ENCODE measurements around the gene FGF14.

FGF14 gene

DNA sequence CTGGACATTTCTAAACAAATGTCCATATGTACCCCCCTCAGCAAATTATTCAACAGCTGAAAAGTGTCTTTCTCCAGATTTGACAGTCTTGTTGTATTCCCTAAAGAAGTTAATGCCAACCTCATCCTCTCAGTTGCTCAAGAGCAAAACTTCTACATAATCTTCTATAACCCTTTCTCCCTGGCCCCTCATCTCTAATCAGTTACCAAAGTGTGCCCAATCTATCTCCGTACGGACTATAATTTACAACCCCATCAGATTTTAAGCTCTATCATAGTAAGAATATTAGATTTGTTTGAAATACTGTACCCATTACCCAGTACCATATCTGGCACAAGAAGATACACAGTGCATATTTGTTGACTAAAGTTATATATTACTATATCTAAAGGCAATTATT lies 101.5 kb downstream of the FGF14 start:
- no peak overlapping the region for H3K27ac ChIP-seq (ENCODE audit: low read depth, low read length)
- H3K4me3 ChIP-seq (ENCODE audit: low read length) = no peak overlapping the region
- H4K20me1 ChIP-seq (ENCODE audit: control insufficient read depth, insufficient read depth, low read depth, low read length) = no peaks in the 10 kb centered on the region
- H3K79me2 ChIP-seq (ENCODE audit: control insufficient read depth, low read length) = no peaks in the 10 kb centered on the region
- no peaks in the 10 kb centered on the region for H3K9me2 ChIP-seq (replicated peaks; ENCODE audit: control insufficient read depth, low read length)
- no peaks in the 10 kb centered on the region for H3K36me3 ChIP-seq (ENCODE audit: control insufficient read depth, low read length)
- no peaks in the 10 kb centered on the region for H3K4me1 ChIP-seq (ENCODE audit: control insufficient read depth, low read length)
- TF ChIP-seq, protein P1, sequence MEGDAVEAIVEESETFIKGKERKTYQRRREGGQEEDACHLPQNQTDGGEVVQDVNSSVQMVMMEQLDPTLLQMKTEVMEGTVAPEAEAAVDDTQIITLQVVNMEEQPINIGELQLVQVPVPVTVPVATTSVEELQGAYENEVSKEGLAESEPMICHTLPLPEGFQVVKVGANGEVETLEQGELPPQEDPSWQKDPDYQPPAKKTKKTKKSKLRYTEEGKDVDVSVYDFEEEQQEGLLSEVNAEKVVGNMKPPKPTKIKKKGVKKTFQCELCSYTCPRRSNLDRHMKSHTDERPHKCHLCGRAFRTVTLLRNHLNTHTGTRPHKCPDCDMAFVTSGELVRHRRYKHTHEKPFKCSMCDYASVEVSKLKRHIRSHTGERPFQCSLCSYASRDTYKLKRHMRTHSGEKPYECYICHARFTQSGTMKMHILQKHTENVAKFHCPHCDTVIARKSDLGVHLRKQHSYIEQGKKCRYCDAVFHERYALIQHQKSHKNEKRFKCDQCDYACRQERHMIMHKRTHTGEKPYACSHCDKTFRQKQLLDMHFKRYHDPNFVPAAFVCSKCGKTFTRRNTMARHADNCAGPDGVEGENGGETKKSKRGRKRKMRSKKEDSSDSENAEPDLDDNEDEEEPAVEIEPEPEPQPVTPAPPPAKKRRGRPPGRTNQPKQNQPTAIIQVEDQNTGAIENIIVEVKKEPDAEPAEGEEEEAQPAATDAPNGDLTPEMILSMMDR (IDR thresholded peaks at IDR 0.05; ENCODE audit: low read depth, low read length, poor library complexity, severe bottlenecking) = no peak
- no peak for TF ChIP-seq EZH2phosphoT487 (IDR thresholded peaks at IDR 0.05; ENCODE audit: borderline replicate concordance, low read length)
- no peak overlapping the region for H3K4me2 ChIP-seq (ENCODE audit: low read length)
- H3F3A ChIP-seq (ENCODE audit: control insufficient read depth, insufficient read depth) = no peaks in the 10 kb centered on the region
- no peaks in the 10 kb centered on the region for H3K27me3 ChIP-seq (ENCODE audit: control insufficient read depth, low read length)
- H3K9me3 ChIP-seq (ENCODE audit: control insufficient read depth, insufficient read depth, low read length) = no peaks in the 10 kb centered on the region

DNA sequence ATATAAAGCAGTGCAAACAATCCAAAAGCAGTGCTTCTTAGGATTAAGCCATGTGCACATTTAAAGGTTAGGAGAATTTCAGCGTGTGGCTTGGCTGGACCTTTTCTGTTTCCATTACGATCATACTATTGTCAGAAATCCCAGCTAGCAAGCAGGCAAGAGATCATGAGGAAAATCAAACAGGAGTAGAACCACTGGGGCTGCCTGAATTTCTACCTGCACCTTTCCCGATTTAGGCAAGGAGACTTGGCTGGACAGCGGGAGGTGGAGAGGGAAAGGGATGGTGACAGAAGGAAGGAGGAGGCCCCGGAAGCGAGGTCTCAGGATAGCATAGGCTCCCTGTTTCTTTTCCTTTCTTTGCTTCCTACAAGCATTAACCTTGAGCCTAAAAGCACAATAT lies 102.5 kb downstream of the FGF14 start:
- TF ChIP-seq, protein P1 (IDR thresholded peaks at IDR 0.05; ENCODE audit: low read depth, low read length, poor library complexity, severe bottlenecking) = no peak
- no peak for TF ChIP-seq EZH2phosphoT487 (IDR thresholded peaks at IDR 0.05; ENCODE audit: borderline replicate concordance, low read length)
- H3K36me3 ChIP-seq (ENCODE audit: control insufficient read depth, low read length) = no peaks in the 10 kb centered on the region
- no peaks in the 10 kb centered on the region for H3K27me3 ChIP-seq (ENCODE audit: control insufficient read depth, low read length)
- no peak overlapping the region for H3K4me2 ChIP-seq (ENCODE audit: low read length)
- H3K79me2 ChIP-seq (ENCODE audit: control insufficient read depth, low read length) = no peaks in the 10 kb centered on the region
- H3F3A ChIP-seq (ENCODE audit: control insufficient read depth, insufficient read depth) = no peaks in the 10 kb centered on the region
- H3K4me1 ChIP-seq (ENCODE audit: control insufficient read depth, low read length) = no peaks in the 10 kb centered on the region
- no peaks in the 10 kb centered on the region for H3K9me2 ChIP-seq (replicated peaks; ENCODE audit: control insufficient read depth, low read length)
- no peaks in the 10 kb centered on the region for H4K20me1 ChIP-seq (ENCODE audit: control insufficient read depth, insufficient read depth, low read depth, low read length)
- no peaks in the 10 kb centered on the region for H3K9me3 ChIP-seq (ENCODE audit: control insufficient read depth, insufficient read depth, low read length)
- no peak overlapping the region for H3K27ac ChIP-seq (ENCODE audit: low read depth, low read length)
- H3K4me3 ChIP-seq (ENCODE audit: low read length) = no peak overlapping the region

DNA sequence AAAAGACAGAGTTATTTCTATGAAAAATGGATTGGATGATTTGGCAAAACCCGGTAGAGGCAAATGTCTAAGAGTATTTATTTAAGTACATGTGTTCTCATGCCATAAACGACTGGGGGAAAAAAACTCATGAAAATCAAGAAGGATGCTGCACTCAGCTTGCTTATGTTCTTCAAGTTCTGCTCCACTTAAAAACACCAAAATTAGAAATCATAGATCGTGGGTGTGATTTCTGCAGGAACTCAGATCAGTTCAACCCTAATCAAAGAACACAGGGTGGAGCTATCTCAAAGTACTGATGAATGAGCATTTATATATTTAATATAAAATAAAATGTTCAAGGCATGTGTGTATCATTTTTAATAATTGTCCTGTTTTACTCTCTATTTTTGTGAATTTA lies 103.8 kb downstream of the FGF14 start:
- Histone ChIP-seq H3F3A (ENCODE audit: control insufficient read depth, insufficient read depth) (no peaks in the 10 kb centered on the region), H3K27me3 (ENCODE audit: control insufficient read depth, low read length) (no peaks in the 10 kb centered on the region), H3K79me2 (ENCODE audit: control insufficient read depth, low read length) (no peaks in the 10 kb centered on the region), H3K27ac (ENCODE audit: low read depth, low read length) (no peak overlapping the region), H3K36me3 (ENCODE audit: control insufficient read depth, low read length) (no peaks in the 10 kb centered on the region), H3K9me3 (ENCODE audit: control insufficient read depth, insufficient read depth, low read length) (no peaks in the 10 kb centered on the region), H4K20me1 (ENCODE audit: control insufficient read depth, insufficient read depth, low read depth, low read length) (no peaks in the 10 kb centered on the region), H3K9me2 (replicated peaks; ENCODE audit: control insufficient read depth, low read length) (no peaks in the 10 kb centered on the region), H3K4me3 (ENCODE audit: low read length) (no peak overlapping the region), H3K4me1 (ENCODE audit: control insufficient read depth, low read length) (no peaks in the 10 kb centered on the region), H3K4me2 (ENCODE audit: low read length) (no peak overlapping the region)
- TF ChIP-seq, protein P1 (IDR thresholded peaks at IDR 0.05; ENCODE audit: low read depth, low read length, poor library complexity, severe bottlenecking) = no peak
- TF ChIP-seq EZH2phosphoT487 (IDR thresholded peaks at IDR 0.05; ENCODE audit: borderline replicate concordance, low read length) = no peak

Measured in DOHH2 (cell line).